ENCODE measurements around the gene RAD23A. TPM values are rescaled to one million over a fixed set of nuclear protein-coding genes. Genes with fewer than 3 reads are reported as not detected.

RAD23A gene
- total RNA-seq, 1 donor from 2014 or later, result 37.7 TPM

GRCh38 chr19:12967907-12968306 lies 22.2 kb downstream of the RAD23A start:
- H3K9ac ChIP-seq, result no peak overlapping the region
- no peak overlapping the region for H3K4me3 Mint-ChIP-seq
- H2AFZ ChIP-seq (replicated peaks), result no peak overlapping the region
- H3K36me3 ChIP-seq, result no peaks in the 10 kb centered on the region
- H4K20me1 ChIP-seq (ENCODE audit: low read depth), result no peaks in the 10 kb centered on the region
- H3K4me1 ChIP-seq, result no peaks in the 10 kb centered on the region
- H3F3A ChIP-seq (ENCODE audit: low read depth), result peaks cover 10% of the 10 kb centered on the region
- H3K27ac Mint-ChIP-seq, result no peak overlapping the region
- TF ChIP-seq EZH2 (IDR thresholded peaks at IDR 0.05) (no peak), CTCF (IDR thresholded peaks at IDR 0.05) (no peak), EZH2phosphoT487 (IDR thresholded peaks at IDR 0.05) (no peak)
- no peaks in the 10 kb centered on the region for H3K9me3 ChIP-seq (ENCODE audit: low read depth)
- no peak overlapping the region for H3K4me3 ChIP-seq
- H3K79me2 ChIP-seq (ENCODE audit: low read depth), result no peaks in the 10 kb centered on the region
- DNase-seq (ENCODE audit: low spot score), result no peak
- H3K27me3 Mint-ChIP-seq (ENCODE audit: insufficient read depth, low read depth), result peaks cover 5% of the 10 kb centered on the region
- no peaks in the 10 kb centered on the region for H3K27me3 ChIP-seq
- H3K4me2 ChIP-seq, result no peak overlapping the region
- no peaks in the 10 kb centered on the region for H3K36me3 Mint-ChIP-seq
- peaks cover 15% of the 10 kb centered on the region for H3K4me1 Mint-ChIP-seq
- no peak overlapping the region for H3K27ac ChIP-seq
- no peaks in the 10 kb centered on the region for H3K9me3 Mint-ChIP-seq

- Histone ChIP-seq H3K79me2 (ENCODE audit: low read depth) (no peaks in the 10 kb centered on the region), H3K9me3 (ENCODE audit: low read depth) (no peaks in the 10 kb centered on the region), H3K4me3 (no peak within 1 kb of the TSS), H3K27ac (no peak within 1 kb of the TSS), H3K9ac (no peak within 1 kb of the TSS), H3K4me2 (no peak within 1 kb of the TSS), H4K20me1 (ENCODE audit: low read depth) (no peaks in the 10 kb centered on the region), H2AFZ (replicated peaks) (no peak within 1 kb of the TSS), H3K4me1 (no peaks in the 10 kb centered on the region), H3K27me3 (no peaks in the 10 kb centered on the region), H3K36me3 (no peaks in the 10 kb centered on the region), H3F3A (ENCODE audit: low read depth) (peaks cover 9% of the 10 kb centered on the region)
- Mint-ChIP-seq H3K36me3 (no peaks in the 10 kb centered on the region), H3K27ac (peak within 1 kb of the TSS; percentile 13), H3K4me3 (peak within 1 kb of the TSS; percentile 57), H3K9me3 (no peaks in the 10 kb centered on the region), H3K27me3 (ENCODE audit: insufficient read depth, low read depth) (peaks cover 13% of the 10 kb centered on the region), H3K4me1 (peaks cover 15% of the 10 kb centered on the region)
- TF ChIP-seq EZH2phosphoT487 (IDR thresholded peaks at IDR 0.05) (no peak), EZH2 (IDR thresholded peaks at IDR 0.05) (no peak), CTCF (IDR thresholded peaks at IDR 0.05) (no peak)
- DNase-seq (ENCODE audit: low spot score), result no peak
Measured at GRCh38 chr19:12969292-12969988, 23.8 kb downstream of the RAD23A start, which contains the start of gene DAND5. DAND5 (plus strand) TSS chr19:12969576; CDS start chr19:12969661, 85 bp downstream.

GRCh38 chr19:12970070-12970820 lies 24.6 kb downstream of the RAD23A start:
- Mint-ChIP-seq H3K4me3 (peak overlapping the region; percentile 57), H3K27me3 (ENCODE audit: insufficient read depth, low read depth) (peaks cover 13% of the 10 kb centered on the region), H3K27ac (peak overlapping the region; percentile 13), H3K4me1 (peaks cover 11% of the 10 kb centered on the region), H3K9me3 (no peaks in the 10 kb centered on the region), H3K36me3 (no peaks in the 10 kb centered on the region)
- Histone ChIP-seq H3F3A (ENCODE audit: low read depth) (peaks cover under 1% of the 10 kb centered on the region), H3K27me3 (no peaks in the 10 kb centered on the region), H4K20me1 (ENCODE audit: low read depth) (no peaks in the 10 kb centered on the region), H3K4me2 (no peak overlapping the region), H3K4me1 (no peaks in the 10 kb centered on the region), H3K9ac (no peak overlapping the region), H3K9me3 (ENCODE audit: low read depth) (no peaks in the 10 kb centered on the region), H2AFZ (replicated peaks) (no peak overlapping the region), H3K36me3 (no peaks in the 10 kb centered on the region), H3K4me3 (no peak overlapping the region), H3K27ac (no peak overlapping the region), H3K79me2 (ENCODE audit: low read depth) (no peaks in the 10 kb centered on the region)
- no peak for DNase-seq (ENCODE audit: low spot score)
- TF ChIP-seq EZH2phosphoT487 (IDR thresholded peaks at IDR 0.05) (no peak), CTCF (IDR thresholded peaks at IDR 0.05) (no peak), EZH2 (IDR thresholded peaks at IDR 0.05) (no peak)

All from neural progenitor cell (in vitro differentiated cells).